ENCODE measurements around the gene OR8B4. TPM values are rescaled to one million over a fixed set of nuclear protein-coding genes. Genes with fewer than 3 reads are reported as not detected.

The OR8B4 gene, protein sequence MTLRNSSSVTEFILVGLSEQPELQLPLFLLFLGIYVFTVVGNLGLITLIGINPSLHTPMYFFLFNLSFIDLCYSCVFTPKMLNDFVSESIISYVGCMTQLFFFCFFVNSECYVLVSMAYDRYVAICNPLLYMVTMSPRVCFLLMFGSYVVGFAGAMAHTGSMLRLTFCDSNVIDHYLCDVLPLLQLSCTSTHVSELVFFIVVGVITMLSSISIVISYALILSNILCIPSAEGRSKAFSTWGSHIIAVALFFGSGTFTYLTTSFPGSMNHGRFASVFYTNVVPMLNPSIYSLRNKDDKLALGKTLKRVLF
- total RNA-seq = not detected

DNA sequence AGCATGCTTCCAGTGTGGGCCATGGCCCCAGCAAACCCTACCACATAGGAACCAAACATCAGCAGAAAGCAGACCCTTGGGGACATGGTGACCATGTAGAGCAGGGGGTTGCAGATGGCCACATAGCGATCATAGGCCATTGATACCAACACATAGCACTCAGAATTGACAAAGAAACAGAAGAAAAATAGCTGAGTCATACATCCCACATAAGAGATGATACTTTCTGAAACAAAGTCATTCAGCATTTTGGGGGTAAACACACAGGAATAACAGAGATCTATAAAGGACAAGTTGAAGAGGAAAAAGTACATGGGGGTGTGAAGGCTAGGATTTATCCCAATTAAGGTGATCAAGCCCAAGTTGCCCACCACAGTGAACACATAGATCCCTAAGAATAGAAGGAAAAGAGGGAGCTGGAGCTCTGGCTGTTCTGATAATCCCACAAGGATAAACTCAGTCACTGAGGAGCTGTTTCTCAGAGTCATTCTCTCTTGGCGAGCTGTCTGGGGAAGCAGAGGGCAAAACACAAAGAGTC is at the start of gene OR8B4:
TSS of gene OR8B4 (minus strand) at position 488 of the 538 bp plus-strand sequence. CDS start at position 488, 0 bp downstream.

DNA sequence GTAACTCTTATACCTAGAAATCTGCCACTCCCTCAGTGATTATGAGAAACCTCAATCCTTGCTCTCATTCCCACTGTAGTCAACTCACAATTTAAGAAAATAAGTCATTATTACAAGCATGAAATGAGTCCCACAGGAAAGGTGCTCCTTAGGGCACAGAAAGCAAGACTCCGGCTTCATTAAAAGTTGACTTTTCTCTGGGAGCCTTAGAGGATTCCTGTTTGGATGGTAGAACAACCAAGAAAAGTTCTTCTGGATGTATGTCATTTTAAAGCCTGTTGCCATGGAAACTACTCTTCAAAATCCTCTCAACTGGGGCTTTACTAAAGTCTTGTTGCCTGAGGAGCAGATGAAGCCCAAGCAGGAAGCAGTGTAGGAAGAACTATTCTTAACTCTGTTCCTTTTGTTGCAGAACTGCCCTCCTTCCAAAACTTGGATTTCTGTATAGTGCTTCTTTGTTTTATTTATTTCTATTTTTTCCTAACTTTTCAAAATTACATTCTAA is 21.0 kb upstream of the OR8B4 start, which contains the start of gene OR8B8:
TSS of gene OR8B8 (minus strand) at position 51 of the 505 bp plus-strand sequence. CDS start 4,611 bp downstream, outside the sequence.

DNA sequence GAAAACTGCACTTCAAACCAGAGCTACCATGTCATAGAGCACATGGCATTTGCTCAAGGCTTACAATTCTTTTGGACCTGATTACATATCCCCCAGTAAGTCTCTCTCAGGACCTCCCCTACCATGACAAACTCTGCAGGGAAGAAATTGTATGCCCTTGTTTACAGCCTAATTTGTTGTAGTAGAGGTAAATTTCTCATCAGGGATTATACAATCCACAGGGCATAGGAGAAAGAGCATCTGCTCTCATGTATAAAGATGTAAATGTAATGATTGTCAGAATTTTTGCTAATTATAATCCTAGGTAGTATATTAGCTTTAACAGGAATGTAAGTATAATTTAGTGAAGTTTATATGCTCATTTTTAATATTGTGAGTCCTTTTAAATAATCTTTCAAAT is 25.7 kb downstream of the OR8B4 start, which contains the start of gene OR8B3:
TSS of gene OR8B3 (minus strand) at position 101 of the 400 bp plus-strand sequence. CDS start 1,673 bp downstream, outside the sequence.

DNA sequence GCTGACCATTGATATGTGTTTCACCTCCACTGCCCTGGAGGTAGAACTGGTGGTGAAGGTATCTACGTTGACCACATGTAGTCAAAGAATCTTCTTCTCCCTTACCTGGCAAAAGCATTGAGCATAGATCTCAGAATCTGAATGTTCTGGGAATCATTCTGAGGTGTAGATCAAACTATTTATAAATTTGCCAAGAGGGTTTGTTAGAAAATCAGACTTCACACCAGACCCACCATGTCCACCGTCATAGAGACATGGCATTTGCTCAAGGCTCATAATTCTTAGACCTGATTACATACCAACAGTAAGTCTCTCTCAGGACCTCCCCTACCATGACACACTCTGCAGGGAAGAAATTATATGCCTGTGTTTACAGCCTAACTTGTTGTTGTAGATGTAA is 40.3 kb downstream of the OR8B4 start, which contains the start of gene OR8B2:
TSS of gene OR8B2 (minus strand) at position 101 of the 400 bp plus-strand sequence. CDS start 1,156 bp downstream, outside the sequence.

Other genes starting within 250 kb of the OR8B4 start
- gene OR10D3, start 241.5 kb downstream of the OR8B4 start, total RNA-seq = not detected
- gene OR8G1, start 183.8 kb downstream of the OR8B4 start, total RNA-seq = not detected
- gene OR8G5, start 168.5 kb downstream of the OR8B4 start, total RNA-seq = not detected
- gene OR8D1, start 110.9 kb downstream of the OR8B4 start, total RNA-seq = not detected
- gene OR8D2, start 104.7 kb downstream of the OR8B4 start, total RNA-seq = not detected
- gene OR8B2, start 40.4 kb downstream of the OR8B4 start, total RNA-seq = not detected
- gene OR8B3, start 25.8 kb downstream of the OR8B4 start, total RNA-seq = not detected
- gene OR8B8, start 20.8 kb upstream of the OR8B4 start, total RNA-seq = not detected
- gene OR8B12, start 118.8 kb upstream of the OR8B4 start, total RNA-seq = not detected
- not detected for gene OR8A1, start 145.1 kb upstream of the OR8B4 start, total RNA-seq
- gene PANX3, start 186.6 kb upstream of the OR8B4 start, total RNA-seq = not detected
- 24.1 TPM for gene TBRG1, start 198.0 kb upstream of the OR8B4 start, total RNA-seq
- 7.4 TPM for gene SIAE, start 248.9 kb upstream of the OR8B4 start, total RNA-seq
- 7.8 TPM for gene SPA17, start 249.0 kb upstream of the OR8B4 start, total RNA-seq

Data from camera-type eye (tissue), 1 donor.